Testis (tissue), 2 donors: Measurements from ENCODE around the gene PLD1.

Source experiments
- CTCF ChIP-seq, 3 experiments: fragments of 450-650 bp in 2 of 3; fragments of 200-600 bp in 1 of 3; sonication (generic) in 1 of 3; IDR thresholded peaks; one replicate each; pipeline ENCODE4 v1.5.1; 2016 to 2019; ENCODE audit warnings: antibody characterized with exemption in 3 of 3, mild to moderate bottlenecking in 2 of 3, moderate library complexity in 1 of 3
- POLR2A ChIP-seq: fragments of 450-650 bp; IDR thresholded peaks from one replicate; pipeline ENCODE4 v1.6.1; 2017; ENCODE audit warnings: antibody characterized with exemption, mild to moderate bottlenecking, moderate library complexity

GRCh38 chr3:171770689-171771620, 39.3 kb downstream of the PLD1 start:
- no peak for TF ChIP-seq CTCF (IDR thresholded peaks at IDR 0.05)
- peak; percentile 42 for TF ChIP-seq POLR2A
